Smooth muscle cell (in vitro differentiated cells): ENCODE data around the gene PRKN. TPM values are rescaled to one million over a fixed set of nuclear protein-coding genes. Genes with fewer than 3 reads are reported as not detected.

Experiments used
- DNase-seq: peaks from one replicate; lab custom pipeline; 2025; ENCODE audit not compliant: unreplicated experiment; lab: John Stamatoyannopoulos, UW
- H2AFZ ChIP-seq: fragments of 200-600 bp; sonication (generic); 2 replicates; pipeline ENCODE4 v1.6.0; 2016; ENCODE audit warnings: antibody characterized with exemption, low read depth, mild to moderate bottlenecking
- H3F3A ChIP-seq: fragments of 200-600 bp; sonication (generic); 2 replicates; pipeline ENCODE4 v1.6.0; 2017; ENCODE audit warnings: antibody characterized with exemption, low read depth
- H3K27ac ChIP-seq: fragments of 200-600 bp; sonication (generic); 2 replicates; pipeline ENCODE4 v1.5.1; 2016; ENCODE audit warnings: low read depth, mild to moderate bottlenecking
- H3K27me3 ChIP-seq: fragments of 200-600 bp; sonication (generic); 2 replicates; pipeline ENCODE4 v1.6.1; 2016; ENCODE audit warnings: low read depth, mild to moderate bottlenecking
- H3K36me3 ChIP-seq: fragments of 200-600 bp; sonication (generic); 2 replicates; pipeline ENCODE4 v1.5.1; 2016; ENCODE audit warnings: low read depth
- H3K4me1 ChIP-seq: fragments of 200-600 bp; sonication (generic); 2 replicates; pipeline ENCODE4 v1.5.1; 2016; ENCODE audit warnings: low read depth
- H3K4me2 ChIP-seq: fragments of 200-600 bp; sonication (generic); 2 replicates; pipeline ENCODE4 v1.6.0; 2016; ENCODE audit warnings: mild to moderate bottlenecking
- H3K4me3 ChIP-seq: fragments of 200-600 bp; sonication (generic); 2 replicates; pipeline ENCODE4 v1.5.1; 2016; ENCODE audit warnings: mild to moderate bottlenecking
- H3K79me2 ChIP-seq: fragments of 200-600 bp; sonication (generic); 2 replicates; pipeline ENCODE4 v1.6.0; 2016; ENCODE audit warnings: low read depth, mild to moderate bottlenecking
- H3K9ac ChIP-seq: fragments of 200-600 bp; sonication (generic); 2 replicates; pipeline ENCODE4 v1.6.0; 2016; ENCODE audit warnings: low read depth
- H3K9me3 ChIP-seq: fragments of 200-600 bp; sonication (generic); replicated peaks from 2 replicates; pipeline ENCODE4 v1.5.1; 2016; ENCODE audit warnings: low read depth
- H4K20me1 ChIP-seq: fragments of 200-600 bp; sonication (generic); 2 replicates; pipeline ENCODE4 v1.6.0; 2016; ENCODE audit warnings: low read depth
- CTCF ChIP-seq: fragments of 200-600 bp; sonication (generic); IDR thresholded peaks from 2 replicates; pipeline ENCODE4 v1.5.1; 2017; ENCODE audit warnings: borderline replicate concordance, mild to moderate bottlenecking, antibody characterized with exemption; ENCODE audit not compliant: insufficient read depth, poor library complexity, severe bottlenecking
- WGBS: methylation state at CpG from one replicate; pipeline ENCODE4 v1.1.7; 2016; ENCODE audit warnings: low lambda C conversion rate; 5-methylcytosine and 5-hydroxymethylcytosine counted together
- polyA plus RNA-seq: library from polyadenylated mRNA; unstranded; fragments of >200 nt; fragmentation: Nextera tagmentation; extraction: Ambion mirVana; gene quantifications from 2 replicates; pipeline ENCODE4 v1.2.1, GENCODE V29; 2016
- total RNA-seq: library from RNA; depleted of rRNA; stranded (reverse); fragments of >200 nt; gene quantifications from 2 replicates; pipeline ENCODE4 v1.2.3, GENCODE V29; 2014

The PRKN gene
- total and polyA plus RNA-seq, 2 experiments from 2014 or later = 0.81 to 5.1 TPM

GRCh38 chr6:162154001-162154400, 573.6 kb downstream of the PRKN start:
- Histone ChIP-seq H4K20me1 (no peaks in the 10 kb centered on the region), H3K27me3 (no peaks in the 10 kb centered on the region), H3K79me2 (no peaks in the 10 kb centered on the region), H3K4me1 (no peaks in the 10 kb centered on the region), H2AFZ (no peak overlapping the region), H3K4me2 (no peak overlapping the region), H3K9me3 (no peaks in the 10 kb centered on the region), H3K27ac (no peak overlapping the region), H3K9ac (no peak overlapping the region), H3F3A (no peaks in the 10 kb centered on the region), H3K36me3 (no peaks in the 10 kb centered on the region), H3K4me3 (no peak overlapping the region)
- WGBS = 83% methylated on average over 4 of the region's 4 CpGs
- no peak for TF ChIP-seq CTCF
- DNase-seq = no peak

- H3K9me3 ChIP-seq = no peaks in the 10 kb centered on the region
- no peaks in the 10 kb centered on the region for H4K20me1 ChIP-seq
- H3F3A ChIP-seq = no peaks in the 10 kb centered on the region
- H3K79me2 ChIP-seq = no peaks in the 10 kb centered on the region
- no peak overlapping the region for H2AFZ ChIP-seq
- no peak for TF ChIP-seq CTCF
- no peak overlapping the region for H3K4me3 ChIP-seq
- H3K36me3 ChIP-seq = no peaks in the 10 kb centered on the region
- no peak for DNase-seq
- no peak overlapping the region for H3K9ac ChIP-seq
- WGBS = 96% methylated on average over 7 of the region's 7 CpGs
- no peaks in the 10 kb centered on the region for H3K27me3 ChIP-seq
- no peak overlapping the region for H3K4me2 ChIP-seq
- H3K4me1 ChIP-seq = no peaks in the 10 kb centered on the region
- H3K27ac ChIP-seq = no peak overlapping the region
Observed at GRCh38 chr6:162153120-162153519, 574.4 kb downstream of the PRKN start.

GRCh38 chr6:162151021-162151665, 576.4 kb downstream of the PRKN start:
- Histone ChIP-seq H3K4me2 (peak overlapping the region; percentile 41), H3F3A (no peaks in the 10 kb centered on the region), H3K4me3 (no peak overlapping the region), H2AFZ (no peak overlapping the region), H3K27me3 (no peaks in the 10 kb centered on the region), H3K27ac (no peak overlapping the region), H4K20me1 (no peaks in the 10 kb centered on the region), H3K36me3 (no peaks in the 10 kb centered on the region), H3K4me1 (no peaks in the 10 kb centered on the region), H3K9ac (no peak overlapping the region), H3K79me2 (no peaks in the 10 kb centered on the region), H3K9me3 (no peaks in the 10 kb centered on the region)
- no peak for TF ChIP-seq CTCF
- WGBS = 59% methylated on average over 6 of the region's 6 CpGs
- no peak for DNase-seq

- no peaks in the 10 kb centered on the region for H3K36me3 ChIP-seq
- H3K4me2 ChIP-seq = no peak overlapping the region
- H3K9ac ChIP-seq = no peak overlapping the region
- WGBS = 89% methylated on average over 7 of the region's 7 CpGs
- no peaks in the 10 kb centered on the region for H3K9me3 ChIP-seq
- H3K4me1 ChIP-seq = no peaks in the 10 kb centered on the region
- H3F3A ChIP-seq = no peaks in the 10 kb centered on the region
- H3K79me2 ChIP-seq = no peaks in the 10 kb centered on the region
- no peak overlapping the region for H2AFZ ChIP-seq
- no peaks in the 10 kb centered on the region for H3K27me3 ChIP-seq
- no peak overlapping the region for H3K4me3 ChIP-seq
- H3K27ac ChIP-seq = no peak overlapping the region
- H4K20me1 ChIP-seq = no peaks in the 10 kb centered on the region
- DNase-seq = no peak
- TF ChIP-seq CTCF = no peak
Observed at GRCh38 chr6:162150295-162150694, 577.3 kb downstream of the PRKN start.
